ENCODE results near the gene CHD9NB. TPM values are rescaled to one million over a fixed set of nuclear protein-coding genes. Genes with fewer than 3 reads are reported as not detected.

CHD9NB gene
- 1 to 10 TPM; 1.6 to 4.2 (median 2.9) TPM for total RNA-seq
- polyA plus RNA-seq, result 10 to 100 TPM in 1 of 2 donors, 1 to 10 TPM in 1; 3.3 to 22.1 TPM

- intact Hi-C loops (cut with DNase I), result loop anchor here in 2 of 3 donors (10.0 kb wide), 2 partner anchors 102 to 232 kb away; no protein-coding TSS in a partner anchor
- no peaks in the 10 kb centered on the region for H3K36me3 ChIP-seq
- WGBS, 2 donors, result 22 to 32% methylated on average over 2 of the region's 2 CpGs
- no peaks in the 10 kb centered on the region for H3K27me3 ChIP-seq
- ATAC-seq (peak; percentile 3 to 29 (median 6)), DNase-seq (peak in 1 of 6 donors; percentile 31), FAIRE-seq (no peak)
- no peak within 1 kb of the TSS for H3K4me3 ChIP-seq
- peaks cover 0 to 11% (median 0%) of the 10 kb centered on the region in 3 donors for H3K4me1 ChIP-seq
- TF ChIP-seq CTCF (IDR thresholded peaks at IDR 0.05), result no peak
- no peak within 1 kb of the TSS for H3K27ac ChIP-seq
- no peaks in the 10 kb centered on the region for H3K9me3 ChIP-seq
Measured at GRCh38 chr16:53052519-53053501, at the start of gene CHD9NB. TSS of gene CHD9NB (minus strand) at chr16:53052897. CDS start at chr16:53044158, 8,739 bp downstream.

GRCh38 chr16:53100889-53101288 lies 48.2 kb upstream of the CHD9NB start:
- ATAC-seq (no peak), DNase-seq (no peak), FAIRE-seq (no peak)
- WGBS, 2 donors, result 77 to 92% methylated on average over 1 of the region's 1 CpG
- intact Hi-C loops (cut with DNase I), result no loop called here
- no peaks in the 10 kb centered on the region for H3K27me3 ChIP-seq
- no peak for TF ChIP-seq CTCF (IDR thresholded peaks at IDR 0.05)
- H3K9me3 ChIP-seq, result no peaks in the 10 kb centered on the region
- no peaks in the 10 kb centered on the region for H3K36me3 ChIP-seq
- H3K4me1 ChIP-seq, result peaks cover 8 to 16% (median 12%) of the 10 kb centered on the region in 3 donors
- no peak overlapping the region for H3K4me3 ChIP-seq
- peak overlapping the region in 2 of 4 donors; percentile 83 to 95 for H3K27ac ChIP-seq

- peaks cover 8 to 16% (median 12%) of the 10 kb centered on the region in 3 donors for H3K4me1 ChIP-seq
- H3K36me3 ChIP-seq, result no peaks in the 10 kb centered on the region
- WGBS, 2 donors, result 50 to 56% methylated on average over 9 of the region's 9 CpGs
- H3K9me3 ChIP-seq, result no peaks in the 10 kb centered on the region
- peak overlapping the region in 3 of 4 donors; percentile 16 to 39 (median 22) for H3K4me3 ChIP-seq
- DNase-seq (no peak), ATAC-seq (no peak), FAIRE-seq (no peak)
- intact Hi-C loops (cut with DNase I), result no loop called here
- peak overlapping the region; percentile 70 to 95 (median 86) for H3K27ac ChIP-seq
- no peak for TF ChIP-seq CTCF (IDR thresholded peaks at IDR 0.05)
- no peaks in the 10 kb centered on the region for H3K27me3 ChIP-seq
Measured at GRCh38 chr16:53100131-53100748, 47.5 kb upstream of the CHD9NB start.

GRCh38 chr16:53099318-53100130 lies 46.8 kb upstream of the CHD9NB start:
- Histone ChIP-seq H3K27me3 (no peaks in the 10 kb centered on the region), H3K27ac (peak overlapping the region; percentile 70 to 95 (median 86)), H3K9me3 (no peaks in the 10 kb centered on the region), H3K4me3 (peak overlapping the region in 3 of 4 donors; percentile 16 to 39 (median 22)), H3K36me3 (no peaks in the 10 kb centered on the region), H3K4me1 (peaks cover 8 to 16% (median 12%) of the 10 kb centered on the region in 3 donors)
- no peak for FAIRE-seq
- TF ChIP-seq CTCF (IDR thresholded peaks at IDR 0.05), result no peak
- WGBS, 2 donors, result 5% methylated on average over 26 of the region's 26 CpGs
- intact Hi-C loops (cut with DNase I), result no loop called here
- peak; percentile 92 to 98 (median 98) for DNase-seq
- ATAC-seq, result peak; percentile 91 to 97 (median 96)
